A549 (cell line): ENCODE results near the gene SNAPIN.

Source experiments
- CEBPB ChIP-seq, 2 experiments: fragments of >200 bp in 1 of 2; sonication (Bioruptor Twin) in 1 of 2; formaldehyde crosslinking in 1 of 2; IDR thresholded peaks; 2 replicates each; pipeline ENCODE4 v1.6.1; 2012 to 2016
- CHD2 ChIP-seq: fragments of 150-350 bp; IDR thresholded peaks from 2 replicates; pipeline ENCODE4 v1.6.1; 2014; ENCODE audit warnings: low read length; ENCODE audit not compliant: partially characterized antibody
- EP300 ChIP-seq, 2 experiments: fragments of >200 bp; sonication (Bioruptor Twin); formaldehyde crosslinking; IDR thresholded peaks; 2 replicates in 1 of 2; 3 replicates in 1 of 2; pipeline ENCODE4 v1.6.1; 2016 to 2017
- HDAC2 ChIP-seq: fragments of 200-600 bp; sonication (generic); IDR thresholded peaks from 2 replicates; pipeline ENCODE4 v1.6.1; 2016
- JUN ChIP-seq, 2 experiments: fragments of >200 bp; sonication (Bioruptor Twin); formaldehyde crosslinking; IDR thresholded peaks; 2 replicates in 1 of 2; 3 replicates in 1 of 2; pipeline ENCODE4 v1.6.1; 2016 to 2017
- REST ChIP-seq: fragments of 200-600 bp; sonication (generic); IDR thresholded peaks from 2 replicates; pipeline ENCODE4 v1.6.1; 2016; ENCODE audit warnings: antibody characterized with exemption, mild to moderate bottlenecking, moderate library complexity
- RNF2 ChIP-seq: fragments of 200-600 bp; sonication (generic); IDR thresholded peaks from 2 replicates; pipeline ENCODE4 v1.6.1; 2016; ENCODE audit warnings: low read depth, mild to moderate bottlenecking, antibody characterized with exemption, moderate library complexity, borderline replicate concordance
- TP53 ChIP-seq: fragments of 250-450 bp; sonication (Bioruptor Pico); IDR thresholded peaks from 2 replicates; pipeline ENCODE4 v1.5.0; 2021; ENCODE audit warnings: mild to moderate bottlenecking, moderate library complexity
- TF ChIP-seq, protein P1 (sequence below): fragments of >200 bp; sonication (Bioruptor Twin); formaldehyde crosslinking; IDR thresholded peaks from 3 replicates; pipeline ENCODE4 v1.5.1; 2016
- TF ChIP-seq, protein P2 (sequence below): IDR thresholded peaks from 2 replicates; pipeline ENCODE4 v1.6.1; 2012

- TF ChIP-seq CHD2 (no peak), TP53 (CRISPR knock-in tag) (no peak), JUN (IDR thresholded peaks at IDR 0.05) (no peak), RNF2 (no peak), REST (no peak), HDAC2 (no peak), CEBPB (IDR thresholded peaks at IDR 0.05) (no peak), EP300 (IDR thresholded peaks at IDR 0.05) (no peak)
- TF ChIP-seq, protein P1, sequence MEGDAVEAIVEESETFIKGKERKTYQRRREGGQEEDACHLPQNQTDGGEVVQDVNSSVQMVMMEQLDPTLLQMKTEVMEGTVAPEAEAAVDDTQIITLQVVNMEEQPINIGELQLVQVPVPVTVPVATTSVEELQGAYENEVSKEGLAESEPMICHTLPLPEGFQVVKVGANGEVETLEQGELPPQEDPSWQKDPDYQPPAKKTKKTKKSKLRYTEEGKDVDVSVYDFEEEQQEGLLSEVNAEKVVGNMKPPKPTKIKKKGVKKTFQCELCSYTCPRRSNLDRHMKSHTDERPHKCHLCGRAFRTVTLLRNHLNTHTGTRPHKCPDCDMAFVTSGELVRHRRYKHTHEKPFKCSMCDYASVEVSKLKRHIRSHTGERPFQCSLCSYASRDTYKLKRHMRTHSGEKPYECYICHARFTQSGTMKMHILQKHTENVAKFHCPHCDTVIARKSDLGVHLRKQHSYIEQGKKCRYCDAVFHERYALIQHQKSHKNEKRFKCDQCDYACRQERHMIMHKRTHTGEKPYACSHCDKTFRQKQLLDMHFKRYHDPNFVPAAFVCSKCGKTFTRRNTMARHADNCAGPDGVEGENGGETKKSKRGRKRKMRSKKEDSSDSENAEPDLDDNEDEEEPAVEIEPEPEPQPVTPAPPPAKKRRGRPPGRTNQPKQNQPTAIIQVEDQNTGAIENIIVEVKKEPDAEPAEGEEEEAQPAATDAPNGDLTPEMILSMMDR = no peak
- TF ChIP-seq, protein P2, sequence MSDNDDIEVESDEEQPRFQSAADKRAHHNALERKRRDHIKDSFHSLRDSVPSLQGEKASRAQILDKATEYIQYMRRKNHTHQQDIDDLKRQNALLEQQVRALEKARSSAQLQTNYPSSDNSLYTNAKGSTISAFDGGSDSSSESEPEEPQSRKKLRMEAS = no peak
Measured at GRCh38 chr1:153631047-153632022, 27.2 kb upstream of the SNAPIN start.
